ENCODE data around the gene ALOX12.

ALOX12 gene

GRCh38 chr17:7018331-7018964, 22.6 kb downstream of the ALOX12 start:
- Histone ChIP-seq H3K27ac (ENCODE audit: low read length) (no peak overlapping the region), H3K4me3 (ENCODE audit: low read length) (no peak overlapping the region), H4K20me1 (ENCODE audit: insufficient read depth, low read length) (no peaks in the 10 kb centered on the region), H3K4me2 (ENCODE audit: low read depth, low read length) (no peak overlapping the region), H3K36me3 (replicated peaks; ENCODE audit: insufficient read depth, low read length) (no peaks in the 10 kb centered on the region), H3K79me2 (ENCODE audit: low read length) (peaks cover 20% of the 10 kb centered on the region), H2AFZ (ENCODE audit: low read length) (no peak overlapping the region), H3F3A (ENCODE audit: insufficient read depth, low read length) (peaks cover 31% of the 10 kb centered on the region), H3K9me2 (replicated peaks; ENCODE audit: insufficient read depth, low read length) (no peaks in the 10 kb centered on the region), H3K9me3 (replicated peaks; ENCODE audit: insufficient read depth, low read length) (no peaks in the 10 kb centered on the region), H3K4me1 (ENCODE audit: low read length) (peaks cover 22% of the 10 kb centered on the region), H3K27me3 (replicated peaks; ENCODE audit: insufficient read depth, low read length) (no peaks in the 10 kb centered on the region), H3K9ac (ENCODE audit: low read length) (no peak overlapping the region)
- no peak for TF ChIP-seq EZH2phosphoT487 (IDR thresholded peaks at IDR 0.05; ENCODE audit: low read length)
- TF ChIP-seq CTCF (IDR thresholded peaks at IDR 0.05; ENCODE audit: low read length), result no peak
- TF ChIP-seq EZH2 (optimal IDR thresholded peaks at IDR 0.05; ENCODE audit: low read depth, low read length), result no peak
- DNase-seq, result no peak

GRCh38 chr17:7019367-7019766, 23.5 kb downstream of the ALOX12 start:
- Histone ChIP-seq H3K27ac (ENCODE audit: low read length) (no peak overlapping the region), H4K20me1 (ENCODE audit: insufficient read depth, low read length) (no peaks in the 10 kb centered on the region), H3F3A (ENCODE audit: insufficient read depth, low read length) (peaks cover 25% of the 10 kb centered on the region), H3K9me3 (replicated peaks; ENCODE audit: insufficient read depth, low read length) (no peaks in the 10 kb centered on the region), H3K4me2 (ENCODE audit: low read depth, low read length) (no peak overlapping the region), H3K27me3 (replicated peaks; ENCODE audit: insufficient read depth, low read length) (no peaks in the 10 kb centered on the region), H3K9me2 (replicated peaks; ENCODE audit: insufficient read depth, low read length) (no peaks in the 10 kb centered on the region), H3K79me2 (ENCODE audit: low read length) (peaks cover 14% of the 10 kb centered on the region), H3K36me3 (replicated peaks; ENCODE audit: insufficient read depth, low read length) (no peaks in the 10 kb centered on the region), H2AFZ (ENCODE audit: low read length) (no peak overlapping the region), H3K9ac (ENCODE audit: low read length) (no peak overlapping the region), H3K4me3 (ENCODE audit: low read length) (no peak overlapping the region), H3K4me1 (ENCODE audit: low read length) (peaks cover 22% of the 10 kb centered on the region)
- DNase-seq, result no peak
- TF ChIP-seq CTCF (IDR thresholded peaks at IDR 0.05; ENCODE audit: low read length) (no peak), EZH2 (optimal IDR thresholded peaks at IDR 0.05; ENCODE audit: low read depth, low read length) (no peak), EZH2phosphoT487 (IDR thresholded peaks at IDR 0.05; ENCODE audit: low read length) (no peak)

- no peak overlapping the region for H3K4me3 ChIP-seq (ENCODE audit: low read length)
- DNase-seq, result no peak
- H3K27me3 ChIP-seq (replicated peaks; ENCODE audit: insufficient read depth, low read length), result no peaks in the 10 kb centered on the region
- no peaks in the 10 kb centered on the region for H4K20me1 ChIP-seq (ENCODE audit: insufficient read depth, low read length)
- H3K27ac ChIP-seq (ENCODE audit: low read length), result no peak overlapping the region
- TF ChIP-seq EZH2 (optimal IDR thresholded peaks at IDR 0.05; ENCODE audit: low read depth, low read length) (no peak), CTCF (IDR thresholded peaks at IDR 0.05; ENCODE audit: low read length) (no peak), EZH2phosphoT487 (IDR thresholded peaks at IDR 0.05; ENCODE audit: low read length) (no peak)
- no peak overlapping the region for H2AFZ ChIP-seq (ENCODE audit: low read length)
- no peak overlapping the region for H3K4me2 ChIP-seq (ENCODE audit: low read depth, low read length)
- peaks cover 24% of the 10 kb centered on the region for H3F3A ChIP-seq (ENCODE audit: insufficient read depth, low read length)
- no peaks in the 10 kb centered on the region for H3K36me3 ChIP-seq (replicated peaks; ENCODE audit: insufficient read depth, low read length)
- peaks cover 22% of the 10 kb centered on the region for H3K4me1 ChIP-seq (ENCODE audit: low read length)
- H3K9me2 ChIP-seq (replicated peaks; ENCODE audit: insufficient read depth, low read length), result no peaks in the 10 kb centered on the region
- no peaks in the 10 kb centered on the region for H3K9me3 ChIP-seq (replicated peaks; ENCODE audit: insufficient read depth, low read length)
- H3K79me2 ChIP-seq (ENCODE audit: low read length), result peaks cover 14% of the 10 kb centered on the region
- H3K9ac ChIP-seq (ENCODE audit: low read length), result no peak overlapping the region
These were observed 24.1 kb downstream of the ALOX12 start for GRCh38 chr17:7019839-7020519.
